OCI-LY7 (cell line): ENCODE results near the gene MRPS22.

ENCODE experiments used
- EZH2phosphoT487 ChIP-seq: fragments of 200-600 bp; sonication (generic); IDR thresholded peaks from 2 replicates; pipeline ENCODE4 v1.6.1; 2018; ENCODE audit warnings: low read depth, borderline replicate concordance, mild to moderate bottlenecking, mixed run types, antibody characterized with exemption, low read length, moderate library complexity, mixed read lengths
- TF ChIP-seq, protein P1 (sequence below): fragments of 200-600 bp; sonication (generic); conservative IDR thresholded peaks from 2 replicates; pipeline ENCODE4 v1.5.1; 2014; ENCODE audit warnings: mild to moderate bottlenecking, antibody characterized with exemption, low read length, moderate library complexity, mixed read lengths

DNA sequence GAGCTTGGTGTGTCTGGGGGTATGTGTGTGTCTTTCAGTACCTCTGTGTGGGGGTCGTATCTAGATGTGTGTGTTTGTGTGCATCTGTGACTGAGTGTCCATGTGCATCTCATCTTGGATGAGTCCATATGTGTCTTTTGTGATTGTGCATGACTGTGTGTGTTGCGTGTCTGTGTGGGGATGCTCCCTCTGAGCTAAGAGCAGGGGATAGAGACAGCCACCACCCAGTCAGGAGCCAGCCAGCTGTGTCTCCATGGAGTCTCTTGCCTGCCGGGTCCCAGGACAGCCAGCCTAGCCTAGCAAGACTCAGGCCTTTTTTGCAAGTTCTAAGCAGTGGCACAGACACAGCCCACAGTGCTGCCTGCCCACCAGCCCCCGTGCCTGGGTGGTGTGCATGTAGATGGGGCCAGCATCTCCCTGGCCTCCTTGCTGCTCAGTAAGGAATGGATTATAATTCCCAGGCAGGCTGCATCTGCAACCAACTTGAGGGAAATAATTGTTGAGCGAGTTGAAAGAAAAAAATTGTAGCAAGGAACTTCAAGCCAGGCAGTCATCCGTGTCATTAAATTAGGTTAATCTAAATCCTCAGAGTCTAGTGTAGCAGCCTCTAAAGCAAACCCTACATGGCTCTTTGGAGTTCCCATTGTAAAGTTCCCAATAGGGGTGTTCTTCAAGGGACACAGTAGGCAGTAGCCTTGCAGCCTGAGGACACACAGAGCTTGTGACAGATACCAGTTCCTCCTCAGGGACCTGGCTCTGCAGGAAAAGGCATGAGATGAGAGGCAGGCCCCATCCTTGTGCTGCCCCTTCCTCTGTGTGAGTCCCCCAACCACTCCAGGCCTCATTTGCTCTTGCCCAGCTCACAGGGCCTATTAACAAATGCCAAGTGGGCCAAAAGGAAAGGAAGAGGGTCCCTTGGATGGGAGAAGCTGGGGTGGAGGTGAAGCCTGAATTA, 35.9 kb upstream of the MRPS22 start:
- TF ChIP-seq, protein P1, sequence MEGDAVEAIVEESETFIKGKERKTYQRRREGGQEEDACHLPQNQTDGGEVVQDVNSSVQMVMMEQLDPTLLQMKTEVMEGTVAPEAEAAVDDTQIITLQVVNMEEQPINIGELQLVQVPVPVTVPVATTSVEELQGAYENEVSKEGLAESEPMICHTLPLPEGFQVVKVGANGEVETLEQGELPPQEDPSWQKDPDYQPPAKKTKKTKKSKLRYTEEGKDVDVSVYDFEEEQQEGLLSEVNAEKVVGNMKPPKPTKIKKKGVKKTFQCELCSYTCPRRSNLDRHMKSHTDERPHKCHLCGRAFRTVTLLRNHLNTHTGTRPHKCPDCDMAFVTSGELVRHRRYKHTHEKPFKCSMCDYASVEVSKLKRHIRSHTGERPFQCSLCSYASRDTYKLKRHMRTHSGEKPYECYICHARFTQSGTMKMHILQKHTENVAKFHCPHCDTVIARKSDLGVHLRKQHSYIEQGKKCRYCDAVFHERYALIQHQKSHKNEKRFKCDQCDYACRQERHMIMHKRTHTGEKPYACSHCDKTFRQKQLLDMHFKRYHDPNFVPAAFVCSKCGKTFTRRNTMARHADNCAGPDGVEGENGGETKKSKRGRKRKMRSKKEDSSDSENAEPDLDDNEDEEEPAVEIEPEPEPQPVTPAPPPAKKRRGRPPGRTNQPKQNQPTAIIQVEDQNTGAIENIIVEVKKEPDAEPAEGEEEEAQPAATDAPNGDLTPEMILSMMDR, result no peak
- TF ChIP-seq EZH2phosphoT487, result no peak
